Measurements from ENCODE around the gene HRCT1.
A peak's percentile ranks its signal among the peaks of the same experiment; 100 is the strongest.
"Not testable (repeated sequence)": the region's sequence is repeated elsewhere in the genome, so short reads cannot be mapped to it uniquely, and the experiment has no call there.

HRCT1 gene

GRCh38 chr9:35897376-35898099 is 8.5 kb upstream of the HRCT1 start:
- not testable (repeated sequence) for DNase-seq (ENCODE audit: low spot score)

- DNase-seq (ENCODE audit: low spot score) = no peak
Observed at GRCh38 chr9:35898337-35898736, 7.7 kb upstream of the HRCT1 start.

GRCh38 chr9:35899021-35899420 is 7.0 kb upstream of the HRCT1 start:
- no peak for DNase-seq (ENCODE audit: low spot score)

- peak; percentile 70 for DNase-seq (ENCODE audit: low spot score)
Observed at GRCh38 chr9:35903049-35903448, 3.0 kb upstream of the HRCT1 start.

- DNase-seq (ENCODE audit: low spot score) = no peak
Observed at GRCh38 chr9:35904338-35904737, 1.7 kb upstream of the HRCT1 start.

GRCh38 chr9:35905051-35905781 is 786 bp upstream of the HRCT1 start:
- no peak for DNase-seq (ENCODE audit: low spot score)

GRCh38 chr9:35906923-35907699 is 1.1 kb downstream of the HRCT1 start:
- DNase-seq (ENCODE audit: low spot score) = no peak

GRCh38 chr9:35907711-35908503 is 1.9 kb downstream of the HRCT1 start:
- DNase-seq (ENCODE audit: low spot score) = peak; percentile 7

GRCh38 chr9:35908504-35909125 is 2.6 kb downstream of the HRCT1 start:
- DNase-seq (ENCODE audit: low spot score) = no peak

- DNase-seq (ENCODE audit: low spot score) = no peak
Observed at GRCh38 chr9:35909274-35909673, 3.3 kb downstream of the HRCT1 start, which contains the start of gene SPAAR. SPAAR (plus strand) TSS chr9:35909490; CDS start chr9:35910464, 974 bp downstream.

- no peak for DNase-seq (ENCODE audit: low spot score)
Observed at GRCh38 chr9:35909687-35910612, 3.9 kb downstream of the HRCT1 start.

- DNase-seq (ENCODE audit: low spot score) = peak; percentile 52
Observed at GRCh38 chr9:35910613-35911359, 4.8 kb downstream of the HRCT1 start.

- no peak for DNase-seq (ENCODE audit: low spot score)
Observed at GRCh38 chr9:35911690-35912089, 5.7 kb downstream of the HRCT1 start.

GRCh38 chr9:35912791-35913400 is 6.9 kb downstream of the HRCT1 start:
- no peak for DNase-seq (ENCODE audit: low spot score)

GRCh38 chr9:35913429-35913828 is 7.4 kb downstream of the HRCT1 start:
- DNase-seq (ENCODE audit: low spot score) = not testable (repeated sequence)

- DNase-seq (ENCODE audit: low spot score) = peak; percentile 2
Observed at GRCh38 chr9:35914301-35914807, 8.4 kb downstream of the HRCT1 start.

- no peak for DNase-seq (ENCODE audit: low spot score)
Observed at GRCh38 chr9:35915681-35916294, 9.8 kb downstream of the HRCT1 start.

- no peak for DNase-seq (ENCODE audit: low spot score)
Observed at GRCh38 chr9:35917261-35917660, 11.3 kb downstream of the HRCT1 start.

All from CD4-positive, alpha-beta T cell treated with Interleukin-15 for 4 hours (primary cell).